ENCODE measurements around the gene SLC25A15.

The SLC25A15 gene

GRCh38 chr13:40789275-40790153, at the start of gene SLC25A15:
SLC25A15 (plus strand) TSS chr13:40789611; CDS start chr13:40793227, 3,616 bp downstream.
- in situ Hi-C loops (cut with HindIII; ENCODE audit: low pct_unique_long_range_greater_than_20kb, low sequenced_read_pairs), result no loop called here
- peak; percentile 81 to 85 for DNase-seq (ENCODE audit: low read depth in 1 of 2, low spot score in 1 of 2)
- no peak for TF ChIP-seq JUND (IDR thresholded peaks at IDR 0.05; ENCODE audit: low read depth)

GRCh38 chr13:40749327-40749726, 40.1 kb upstream of the SLC25A15 start:
- in situ Hi-C loops (cut with HindIII; ENCODE audit: low pct_unique_long_range_greater_than_20kb, low sequenced_read_pairs), result no loop called here
- TF ChIP-seq JUND (IDR thresholded peaks at IDR 0.05; ENCODE audit: low read depth), result no peak
- no peak for DNase-seq (ENCODE audit: low read depth in 1 of 2, low spot score in 1 of 2)

- in situ Hi-C loops (cut with HindIII; ENCODE audit: low pct_unique_long_range_greater_than_20kb, low sequenced_read_pairs), result no loop called here
- TF ChIP-seq JUND (IDR thresholded peaks at IDR 0.05; ENCODE audit: low read depth), result no peak
- no peak for DNase-seq (ENCODE audit: low read depth in 1 of 2, low spot score in 1 of 2)
These were observed 34.2 kb upstream of the SLC25A15 start for GRCh38 chr13:40755082-40755700.

DNA sequence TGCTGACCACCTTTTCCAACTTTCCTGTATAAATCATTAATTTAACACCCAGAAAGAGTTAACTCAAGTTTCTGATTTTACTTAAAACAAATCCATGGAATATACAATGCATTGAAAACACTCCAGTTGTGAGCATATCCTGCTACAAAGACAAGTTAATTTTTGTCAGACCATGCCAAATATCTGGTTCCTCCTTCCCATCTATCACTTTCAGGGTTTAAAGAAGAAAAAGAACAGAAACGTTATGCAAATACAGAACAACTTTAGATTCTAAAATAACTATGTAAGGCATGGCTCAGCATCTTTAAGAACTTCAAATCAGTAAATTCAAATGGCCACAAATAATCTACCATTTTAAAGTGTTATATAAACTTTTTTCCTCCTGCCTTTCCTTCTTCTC, 33.4 kb upstream of the SLC25A15 start:
- no peak for TF ChIP-seq JUND (IDR thresholded peaks at IDR 0.05; ENCODE audit: low read depth)
- in situ Hi-C loops (cut with HindIII; ENCODE audit: low pct_unique_long_range_greater_than_20kb, low sequenced_read_pairs), result no loop called here
- DNase-seq (ENCODE audit: low read depth in 1 of 2, low spot score in 1 of 2), result no peak

DNA sequence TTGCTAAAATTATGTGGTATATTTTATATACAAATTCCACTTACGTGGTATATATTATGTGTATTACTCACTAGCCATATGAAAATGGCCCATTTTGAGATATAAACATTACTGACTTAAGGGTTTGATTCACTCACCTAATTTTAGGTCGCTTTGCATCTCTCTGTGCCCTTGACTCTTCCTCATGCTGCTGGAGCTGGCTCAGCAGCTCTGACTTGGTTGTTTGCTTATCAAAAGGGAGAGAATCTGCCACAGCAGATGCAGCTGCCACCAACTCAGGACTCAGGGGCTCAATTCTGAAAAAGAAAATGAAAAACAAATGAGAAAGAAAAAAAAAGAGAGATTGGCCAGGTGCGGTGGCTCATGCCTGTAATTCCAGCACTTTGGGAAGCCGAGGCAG, 30.6 kb upstream of the SLC25A15 start:
- no peak for DNase-seq (ENCODE audit: low read depth in 1 of 2, low spot score in 1 of 2)
- TF ChIP-seq JUND (IDR thresholded peaks at IDR 0.05; ENCODE audit: low read depth), result no peak
- in situ Hi-C loops (cut with HindIII; ENCODE audit: low pct_unique_long_range_greater_than_20kb, low sequenced_read_pairs), result no loop called here

- in situ Hi-C loops (cut with HindIII; ENCODE audit: low pct_unique_long_range_greater_than_20kb, low sequenced_read_pairs), result no loop called here
- no peak for DNase-seq (ENCODE audit: low read depth in 1 of 2, low spot score in 1 of 2)
These were observed 26.6 kb upstream of the SLC25A15 start for GRCh38 chr13:40762849-40763248.

GRCh38 chr13:40764587-40765403, 24.6 kb upstream of the SLC25A15 start:
- in situ Hi-C loops (cut with HindIII; ENCODE audit: low pct_unique_long_range_greater_than_20kb, low sequenced_read_pairs), result no loop called here
- no peak for DNase-seq (ENCODE audit: low read depth in 1 of 2, low spot score in 1 of 2)
- TF ChIP-seq JUND (IDR thresholded peaks at IDR 0.05; ENCODE audit: low read depth), result no peak

More at GRCh38 chr13:40762849-40763248, 26.6 kb upstream of the SLC25A15 start:
- TF ChIP-seq JUND (IDR thresholded peaks at IDR 0.05; ENCODE audit: low read depth), result no peak

DNA sequence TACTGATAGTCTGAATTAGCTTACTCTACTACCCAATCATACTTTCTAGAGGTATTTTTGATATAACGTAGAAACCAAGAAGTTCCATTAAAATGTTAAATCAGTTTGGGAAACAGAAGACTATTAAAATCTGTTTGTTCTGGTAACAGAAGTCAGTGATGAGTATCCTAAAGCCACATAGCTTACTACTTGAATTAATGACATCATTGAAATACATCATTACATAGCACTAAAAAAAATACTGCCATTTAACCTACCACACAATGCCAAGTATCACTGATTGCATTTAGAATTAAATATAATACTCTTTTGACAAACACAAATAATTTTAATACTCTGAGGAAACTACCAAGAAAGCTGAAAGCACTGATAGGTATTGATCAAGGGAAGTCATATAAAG, 23.8 kb upstream of the SLC25A15 start:
- no peak for TF ChIP-seq JUND (IDR thresholded peaks at IDR 0.05; ENCODE audit: low read depth)
- no peak for DNase-seq (ENCODE audit: low read depth in 1 of 2, low spot score in 1 of 2)
- in situ Hi-C loops (cut with HindIII; ENCODE audit: low pct_unique_long_range_greater_than_20kb, low sequenced_read_pairs), result no loop called here

- in situ Hi-C loops (cut with HindIII; ENCODE audit: low pct_unique_long_range_greater_than_20kb, low sequenced_read_pairs), result no loop called here
- DNase-seq (ENCODE audit: low read depth in 1 of 2, low spot score in 1 of 2), result no peak
These were observed 19.4 kb upstream of the SLC25A15 start for GRCh38 chr13:40769970-40770369.

GRCh38 chr13:40770609-40770933, 18.8 kb upstream of the SLC25A15 start:
- in situ Hi-C loops (cut with HindIII; ENCODE audit: low pct_unique_long_range_greater_than_20kb, low sequenced_read_pairs), result no loop called here
- TF ChIP-seq JUND (IDR thresholded peaks at IDR 0.05; ENCODE audit: low read depth), result no peak
- no peak for DNase-seq (ENCODE audit: low read depth in 1 of 2, low spot score in 1 of 2)

More at GRCh38 chr13:40769970-40770369, 19.4 kb upstream of the SLC25A15 start:
- TF ChIP-seq JUND (IDR thresholded peaks at IDR 0.05; ENCODE audit: low read depth), result no peak

GRCh38 chr13:40770934-40771618, 18.3 kb upstream of the SLC25A15 start, which contains the start of gene MRPS31:
MRPS31 (minus strand) TSS chr13:40771190; CDS start chr13:40771136, 54 bp downstream.
- in situ Hi-C loops (cut with HindIII; ENCODE audit: low pct_unique_long_range_greater_than_20kb, low sequenced_read_pairs), result no loop called here
- peak; percentile 41 to 93 for DNase-seq (ENCODE audit: low read depth in 1 of 2, low spot score in 1 of 2)
- no peak for TF ChIP-seq JUND (IDR thresholded peaks at IDR 0.05; ENCODE audit: low read depth)

Measured in T47D (cell line).